ENCODE data around the gene OR13C3. TPM values are rescaled to one million over a fixed set of nuclear protein-coding genes. Genes with fewer than 3 reads are reported as not detected.

The OR13C3 gene
- total RNA-seq, 4 donors from 2014 or later: not detected

DNA sequence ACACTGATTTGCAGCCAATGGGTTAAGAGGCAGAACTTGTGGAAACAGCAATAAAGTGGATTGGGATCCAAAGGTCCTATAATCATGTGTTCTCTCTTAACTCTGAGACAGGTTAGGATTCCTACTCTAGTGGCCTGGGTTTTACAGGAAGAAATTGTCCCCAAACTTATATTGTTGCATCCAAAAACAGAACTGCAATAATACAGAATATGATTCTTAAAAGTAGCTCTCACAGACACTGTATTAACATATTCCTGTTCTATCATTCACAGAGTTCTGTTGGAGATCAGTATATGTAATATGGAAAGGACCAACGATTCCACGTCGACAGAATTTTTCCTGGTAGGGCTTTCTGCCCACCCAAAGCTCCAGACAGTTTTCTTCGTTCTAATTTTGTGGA lies 32.2 kb upstream of the OR13C3 start, which contains the start of gene OR13C8:
TSS of gene OR13C8 (plus strand) at position 301 of the 400 bp plus-strand sequence. CDS start at position 301, 0 bp downstream.
- ATAC-seq: no peak
- TF ChIP-seq EP300 (IDR thresholded peaks at IDR 0.05) (no peak), POLR2AphosphoS5 (IDR thresholded peaks at IDR 0.05) (no peak), POLR2A (IDR thresholded peaks at IDR 0.05) (no peak)
- TF ChIP-seq, protein P1, sequence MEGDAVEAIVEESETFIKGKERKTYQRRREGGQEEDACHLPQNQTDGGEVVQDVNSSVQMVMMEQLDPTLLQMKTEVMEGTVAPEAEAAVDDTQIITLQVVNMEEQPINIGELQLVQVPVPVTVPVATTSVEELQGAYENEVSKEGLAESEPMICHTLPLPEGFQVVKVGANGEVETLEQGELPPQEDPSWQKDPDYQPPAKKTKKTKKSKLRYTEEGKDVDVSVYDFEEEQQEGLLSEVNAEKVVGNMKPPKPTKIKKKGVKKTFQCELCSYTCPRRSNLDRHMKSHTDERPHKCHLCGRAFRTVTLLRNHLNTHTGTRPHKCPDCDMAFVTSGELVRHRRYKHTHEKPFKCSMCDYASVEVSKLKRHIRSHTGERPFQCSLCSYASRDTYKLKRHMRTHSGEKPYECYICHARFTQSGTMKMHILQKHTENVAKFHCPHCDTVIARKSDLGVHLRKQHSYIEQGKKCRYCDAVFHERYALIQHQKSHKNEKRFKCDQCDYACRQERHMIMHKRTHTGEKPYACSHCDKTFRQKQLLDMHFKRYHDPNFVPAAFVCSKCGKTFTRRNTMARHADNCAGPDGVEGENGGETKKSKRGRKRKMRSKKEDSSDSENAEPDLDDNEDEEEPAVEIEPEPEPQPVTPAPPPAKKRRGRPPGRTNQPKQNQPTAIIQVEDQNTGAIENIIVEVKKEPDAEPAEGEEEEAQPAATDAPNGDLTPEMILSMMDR (IDR thresholded peaks at IDR 0.05): no peak
- no peaks in the 10 kb centered on the region for H3K9me3 ChIP-seq
- H3K4me1 ChIP-seq: no peaks in the 10 kb centered on the region
- no peak within 1 kb of the TSS for H3K27ac ChIP-seq
- H3K27me3 ChIP-seq: no peaks in the 10 kb centered on the region
- WGBS, 2 donors (ENCODE audit: low coverage in 1 of 2): 88 to 96% methylated on average over 4 of the region's 4 CpGs
- H3K4me3 ChIP-seq: no peak within 1 kb of the TSS
- H3K36me3 ChIP-seq: no peaks in the 10 kb centered on the region

DNA sequence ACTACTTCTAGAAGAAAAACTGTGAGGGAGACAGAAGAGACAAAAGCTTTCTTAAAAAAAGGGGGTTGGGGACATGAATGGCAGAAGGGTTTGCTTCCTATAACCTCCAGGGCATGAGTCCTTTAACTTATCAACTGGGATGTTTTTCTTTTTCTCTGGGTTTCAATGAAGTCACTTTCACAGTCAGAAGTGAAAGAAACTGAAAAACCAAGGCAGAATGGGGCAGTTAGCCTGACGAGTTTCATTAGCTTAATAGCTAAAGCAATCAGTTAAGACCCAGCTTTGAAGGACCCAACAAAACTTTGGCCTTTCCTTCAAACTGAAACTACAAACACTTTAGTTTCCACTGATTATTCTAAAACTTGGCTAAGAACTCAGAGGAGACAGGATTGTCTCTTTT lies 27.7 kb upstream of the OR13C3 start:
- Histone ChIP-seq H3K4me3 (no peak overlapping the region), H3K27ac (no peak overlapping the region), H3K36me3 (no peaks in the 10 kb centered on the region), H3K4me1 (no peaks in the 10 kb centered on the region), H3K27me3 (no peaks in the 10 kb centered on the region), H3K9me3 (no peaks in the 10 kb centered on the region)
- no peak for ATAC-seq
- TF ChIP-seq POLR2A (IDR thresholded peaks at IDR 0.05): no peak
- no peak for TF ChIP-seq POLR2AphosphoS5 (IDR thresholded peaks at IDR 0.05)
- no peak for TF ChIP-seq EP300 (IDR thresholded peaks at IDR 0.05)
- TF ChIP-seq, protein P1 (IDR thresholded peaks at IDR 0.05): no peak
- 40 to 67% methylated on average over 1 of the region's 1 CpG for WGBS, 2 donors (ENCODE audit: low coverage in 1 of 2)

DNA sequence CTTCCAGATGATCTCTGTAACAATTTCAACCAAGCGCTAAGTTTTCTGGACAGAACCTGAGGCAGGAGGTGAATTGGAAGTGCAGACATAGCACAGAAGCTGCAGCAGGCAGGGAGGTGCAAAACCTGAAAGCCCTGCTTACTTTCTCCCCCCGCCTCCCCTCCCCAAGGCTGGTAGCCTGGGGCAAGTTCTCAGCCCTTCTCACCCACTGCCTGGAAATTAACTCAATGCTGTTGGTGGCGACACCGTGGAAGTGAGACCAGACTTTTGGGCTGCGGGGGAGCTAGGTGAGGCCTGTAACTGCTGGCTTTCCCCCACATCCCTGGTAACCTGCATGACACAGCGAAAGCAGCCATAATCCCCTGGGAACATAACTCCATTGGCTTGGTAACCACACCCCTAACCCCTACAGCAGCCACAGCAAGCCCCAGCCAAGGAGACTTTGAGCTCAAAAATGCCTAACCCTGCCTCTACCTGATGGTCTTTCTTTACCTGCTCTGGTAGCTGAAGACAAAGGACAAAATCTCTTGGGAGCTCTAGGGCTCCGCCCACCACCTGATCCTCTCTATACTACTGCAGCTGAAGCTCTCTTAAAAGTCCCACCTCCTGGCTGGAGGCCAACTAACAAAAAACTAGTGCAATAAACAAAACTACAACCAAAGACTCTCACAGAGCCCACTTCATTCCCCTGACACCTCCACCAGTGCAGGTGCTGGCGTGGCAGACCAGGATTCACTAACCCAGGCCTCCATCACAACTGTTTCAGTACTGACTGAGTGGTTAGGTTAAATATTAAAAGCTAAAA lies 20.4 kb upstream of the OR13C3 start:
- TF ChIP-seq POLR2A (IDR thresholded peaks at IDR 0.05) (no peak), POLR2AphosphoS5 (IDR thresholded peaks at IDR 0.05) (no peak), EP300 (IDR thresholded peaks at IDR 0.05) (no peak)
- TF ChIP-seq, protein P1 (IDR thresholded peaks at IDR 0.05): no peak
- no peak for ATAC-seq
- 60 to 81% methylated on average over 1 to 2 of the region's 8 CpGs for WGBS, 2 donors (ENCODE audit: low coverage in 1 of 2)

DNA sequence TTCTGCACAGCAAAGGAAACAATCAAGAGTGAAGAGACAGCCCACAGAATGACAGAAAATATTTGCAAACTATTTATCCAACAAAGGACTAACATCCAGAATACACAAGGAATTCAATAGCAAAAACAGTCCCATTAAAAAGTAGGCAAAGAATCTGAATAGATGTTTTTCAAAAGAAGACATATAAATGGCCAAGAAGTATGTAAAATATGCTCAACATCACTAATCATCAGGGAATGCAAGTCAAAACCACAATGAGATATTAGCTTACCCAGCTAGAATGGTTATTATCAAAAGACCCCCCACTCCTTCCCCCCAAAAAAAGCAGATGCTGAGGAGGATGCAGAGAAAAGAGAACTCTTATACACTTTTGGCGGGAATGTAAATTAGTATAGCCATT lies 18.9 kb upstream of the OR13C3 start:
- Histone ChIP-seq H3K4me1 (no peaks in the 10 kb centered on the region), H3K27ac (no peak overlapping the region), H3K36me3 (no peaks in the 10 kb centered on the region), H3K27me3 (no peaks in the 10 kb centered on the region), H3K9me3 (peaks cover 0 to 16% (median 0%) of the 10 kb centered on the region in 3 donors), H3K4me3 (no peak overlapping the region)
- 81 to 86% methylated on average over 1 of the region's 1 CpG for WGBS, 2 donors (ENCODE audit: low coverage in 1 of 2)
- no peak for ATAC-seq
- TF ChIP-seq EP300 (IDR thresholded peaks at IDR 0.05): no peak
- no peak for TF ChIP-seq POLR2A (IDR thresholded peaks at IDR 0.05)
- TF ChIP-seq, protein P1 (IDR thresholded peaks at IDR 0.05): no peak
- TF ChIP-seq POLR2AphosphoS5 (IDR thresholded peaks at IDR 0.05): no peak

More for the DNA sequence above, 20.4 kb upstream of the OR13C3 start:
- Histone ChIP-seq H3K9me3 (peaks cover 0 to 16% (median 0%) of the 10 kb centered on the region in 3 donors), H3K27ac (no peak overlapping the region), H3K4me3 (no peak overlapping the region), H3K4me1 (no peaks in the 10 kb centered on the region), H3K27me3 (no peaks in the 10 kb centered on the region), H3K36me3 (no peaks in the 10 kb centered on the region)

DNA sequence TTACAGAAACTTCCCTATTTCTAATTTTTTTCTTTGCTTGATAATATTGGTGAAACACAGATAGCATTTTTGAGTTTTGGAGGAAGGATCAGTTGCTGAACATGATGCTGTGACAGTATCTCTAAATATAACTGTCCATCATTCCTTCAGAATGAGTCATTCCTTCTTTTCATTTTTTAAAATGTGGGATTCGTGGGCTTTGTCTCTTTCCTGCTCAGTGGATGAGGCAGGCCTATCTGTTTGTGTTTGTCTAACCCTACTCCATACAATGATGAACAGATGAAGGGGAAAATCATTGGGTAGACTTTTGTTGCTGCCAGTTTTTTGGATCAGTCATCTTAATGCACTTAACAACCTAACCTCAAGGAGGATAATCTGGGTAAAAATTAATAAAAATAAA lies 16.6 kb upstream of the OR13C3 start:
- Histone ChIP-seq H3K36me3 (no peaks in the 10 kb centered on the region), H3K4me1 (no peaks in the 10 kb centered on the region), H3K27me3 (no peaks in the 10 kb centered on the region), H3K4me3 (no peak overlapping the region), H3K9me3 (peaks cover 0 to 11% (median 0%) of the 10 kb centered on the region in 3 donors), H3K27ac (no peak overlapping the region)
- ATAC-seq: no peak
- 29 to 47% methylated on average over 1 of the region's 1 CpG for WGBS, 2 donors (ENCODE audit: low coverage in 1 of 2)
- TF ChIP-seq POLR2A (IDR thresholded peaks at IDR 0.05): no peak
- no peak for TF ChIP-seq POLR2AphosphoS5 (IDR thresholded peaks at IDR 0.05)
- TF ChIP-seq EP300 (IDR thresholded peaks at IDR 0.05): no peak
- TF ChIP-seq, protein P1 (IDR thresholded peaks at IDR 0.05): no peak
